ENCODE data around the gene ZNF215. TPM values are rescaled to one million over a fixed set of nuclear protein-coding genes. Genes with fewer than 3 reads are reported as not detected.
"Not testable (repeated sequence)": the region's sequence is repeated elsewhere in the genome, so short reads cannot be mapped to it uniquely, and the experiment has no call there.

The ZNF215 gene
- 10 to 100 TPM in 1 of 4 donors, 1 to 10 TPM in 3; 1.1 to 10.6 (median 3.1) TPM for total RNA-seq

GRCh38 chr11:6926208-6927029 is at the start of gene ZNF215:
ZNF215 (plus strand) TSS chr11:6926426; CDS start chr11:6932273, 5,847 bp downstream.
- peak; percentile 89 for DNase-seq
- intact Hi-C loops (cut with DNase I; ENCODE audit: low total_unique reads), result no loop called here
- TF ChIP-seq CTCF (IDR thresholded peaks at IDR 0.05) (no peak), POLR2AphosphoS5 (IDR thresholded peaks at IDR 0.05) (peak in 1 of 3 donors; percentile 9)
- in situ Hi-C loops (cut with MboI; ENCODE audit: low pct_ligation_motif_present in 1 of 4, low pct_unique_long_range_greater_than_20kb in 1 of 4, low sequenced_read_pairs in 3 of 4), result no loop called here
- Histone ChIP-seq H3K27me3 (no peaks in the 10 kb centered on the region), H3K27ac (peak within 1 kb of the TSS; percentile 74 to 84 (median 82)), H3K36me3 (no peaks in the 10 kb centered on the region), H3K9me3 (no peaks in the 10 kb centered on the region), H3K4me3 (peak within 1 kb of the TSS; percentile 51 to 70 (median 67)), H3K4me1 (peaks cover 4 to 9% (median 7%) of the 10 kb centered on the region in 4 donors)
- WGBS, 2 donors (ENCODE audit: low coverage in 1 of 2), result 1% methylated on average over 48 of the region's 61 CpGs; no CpG with 5 or more reads in 1 of the 2 donors

GRCh38 chr11:6876914-6877313 is 49.3 kb upstream of the ZNF215 start:
- H3K4me3 ChIP-seq, result no peak overlapping the region
- in situ Hi-C loops (cut with MboI; ENCODE audit: low pct_ligation_motif_present in 1 of 4, low pct_unique_long_range_greater_than_20kb in 1 of 4, low sequenced_read_pairs in 3 of 4) (no loop called here), intact Hi-C loops (cut with DNase I; ENCODE audit: low total_unique reads) (no loop called here)
- DNase-seq, result peak; percentile 12
- H3K27ac ChIP-seq, result no peak overlapping the region
- H3K4me1 ChIP-seq, result no peaks in the 10 kb centered on the region
- 80 to 96% methylated on average over 1 to 3 of the region's 3 CpGs for WGBS, 2 donors (ENCODE audit: low coverage in 1 of 2)
- no peaks in the 10 kb centered on the region for H3K36me3 ChIP-seq
- no peak for TF ChIP-seq CTCF (IDR thresholded peaks at IDR 0.05)
- no peak for TF ChIP-seq POLR2A (IDR thresholded peaks at IDR 0.05)
- no peak for TF ChIP-seq POLR2AphosphoS5 (IDR thresholded peaks at IDR 0.05)
- no peaks in the 10 kb centered on the region for H3K9me3 ChIP-seq
- no peaks in the 10 kb centered on the region for H3K27me3 ChIP-seq

- no peak overlapping the region for H3K27ac ChIP-seq
- TF ChIP-seq POLR2A (IDR thresholded peaks at IDR 0.05) (no peak), CTCF (IDR thresholded peaks at IDR 0.05) (no peak), EP300 (IDR thresholded peaks at IDR 0.05; ENCODE audit: low read depth) (no peak), POLR2AphosphoS5 (IDR thresholded peaks at IDR 0.05) (no peak)
- H3K36me3 ChIP-seq, result no peaks in the 10 kb centered on the region
- no peaks in the 10 kb centered on the region for H3K9me3 ChIP-seq
- intact Hi-C loops (cut with DNase I; ENCODE audit: low total_unique reads), result no loop called here
- in situ Hi-C loops (cut with MboI; ENCODE audit: low pct_ligation_motif_present in 1 of 4, low pct_unique_long_range_greater_than_20kb in 1 of 4, low sequenced_read_pairs in 3 of 4), result no loop called here
- H3K4me1 ChIP-seq, result no peaks in the 10 kb centered on the region
- DNase-seq, result no peak
- H3K4me3 ChIP-seq, result no peak overlapping the region
- H3K27me3 ChIP-seq, result no peaks in the 10 kb centered on the region
Observed at GRCh38 chr11:6882751-6883150, 43.5 kb upstream of the ZNF215 start.

- H3K27me3 ChIP-seq; H3K9me3 ChIP-seq; H3K4me1 ChIP-seq; DNase-seq; H3K27ac ChIP-seq; H3K36me3 ChIP-seq; in situ Hi-C loops (cut with MboI; ENCODE audit: low pct_ligation_motif_present in 1 of 4, low pct_unique_long_range_greater_than_20kb in 1 of 4, low sequenced_read_pairs in 3 of 4); H3K4me3 ChIP-seq: not testable (repeated sequence)
- WGBS, 2 donors (ENCODE audit: low coverage in 1 of 2), result 88 to 89% methylated on average over 5 of the region's 5 CpGs
- intact Hi-C loops (cut with DNase I; ENCODE audit: low total_unique reads), result loop anchor here (5.0 kb wide), 1 partner anchor 935 kb away; no protein-coding TSS in a partner anchor
Observed at GRCh38 chr11:6887711-6888110, 38.5 kb upstream of the ZNF215 start.
